Measurements from ENCODE around the gene ZNF235.

DNA sequence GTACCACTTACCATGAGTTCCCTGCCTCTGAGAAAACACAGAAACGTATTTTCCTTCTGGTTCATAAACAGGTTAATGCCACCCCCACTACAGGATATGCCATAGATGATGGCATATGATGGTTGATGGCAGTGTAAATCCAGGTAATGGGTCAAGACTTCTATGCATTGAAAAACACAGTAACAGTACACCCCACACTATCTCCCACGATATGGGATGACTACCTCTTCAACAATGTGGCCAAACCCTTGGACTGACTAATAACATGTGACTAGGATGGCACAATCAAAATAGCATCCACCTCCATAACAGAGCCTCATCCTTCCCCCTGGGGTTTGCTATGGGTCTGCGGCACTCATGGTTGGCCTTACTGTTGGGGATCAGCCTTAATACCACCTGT is 22.0 kb downstream of the ZNF235 start:
- no peak for TF ChIP-seq CTCF (IDR thresholded peaks at IDR 0.05)
- TF ChIP-seq POLR2A (IDR thresholded peaks at IDR 0.05), result no peak
- no peak for TF ChIP-seq EP300 (IDR thresholded peaks at IDR 0.05)
